ENCODE measurements around the gene ZNRF2. TPM values are rescaled to one million over a fixed set of nuclear protein-coding genes. Genes with fewer than 3 reads are reported as not detected.

ZNRF2 gene
- total and polyA plus RNA-seq, 2 of the 4 experiments (the other 2 are of a cell fraction), result 0.31 to 0.54 TPM

DNA sequence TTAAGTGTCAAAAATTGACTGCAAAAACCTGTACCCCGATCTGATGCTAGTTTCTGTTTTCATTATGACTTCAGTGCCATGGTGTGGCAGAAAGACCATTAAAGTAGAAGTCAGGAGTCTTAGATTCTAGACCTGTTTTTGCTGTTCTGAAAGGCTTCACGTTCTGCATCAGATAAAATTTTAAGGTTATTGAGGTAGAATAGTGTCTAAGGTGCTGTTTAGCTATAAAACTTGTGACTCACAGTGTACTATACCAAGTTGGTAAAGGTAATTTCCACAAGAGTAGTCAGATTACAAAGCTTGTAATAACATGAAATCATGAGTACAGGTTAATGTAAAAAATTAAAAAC, 38.6 kb downstream of the ZNRF2 start:
- no peak overlapping the region for H2BK120ac ChIP-seq (ENCODE audit: low read depth, low read length)
- CTCF ChIA-PET, result interaction anchor here (0.5 to 0.7 kb wide), 2 partner anchors 155 to 405 kb away, joined by 3 to 10 read pairs; no protein-coding TSS in a partner anchor
- H3K79me1 ChIP-seq (ENCODE audit: low read depth in 1 of 2, low read length in 2 of 2), result no peaks in the 10 kb centered on the region; a peak in 1 of 4 replicates
- H3K9me3 ChIP-seq (ENCODE audit: control insufficient read depth, insufficient read depth, low read length), result no peaks in the 10 kb centered on the region
- no peak overlapping the region for H3K4ac ChIP-seq (ENCODE audit: low read depth, low read length)
- H2BK20ac ChIP-seq (ENCODE audit: low read depth, low read length), result no peak overlapping the region
- no peak overlapping the region for H3K23ac ChIP-seq (ENCODE audit: low read depth, low read length)
- ATAC-seq (ENCODE audit: low read depth) (no peak), DNase-seq (no peak)
- TF ChIP-seq, protein P1, sequence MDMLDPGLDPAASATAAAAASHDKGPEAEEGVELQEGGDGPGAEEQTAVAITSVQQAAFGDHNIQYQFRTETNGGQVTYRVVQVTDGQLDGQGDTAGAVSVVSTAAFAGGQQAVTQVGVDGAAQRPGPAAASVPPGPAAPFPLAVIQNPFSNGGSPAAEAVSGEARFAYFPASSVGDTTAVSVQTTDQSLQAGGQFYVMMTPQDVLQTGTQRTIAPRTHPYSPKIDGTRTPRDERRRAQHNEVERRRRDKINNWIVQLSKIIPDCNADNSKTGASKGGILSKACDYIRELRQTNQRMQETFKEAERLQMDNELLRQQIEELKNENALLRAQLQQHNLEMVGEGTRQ (IDR thresholded peaks at IDR 0.05; ENCODE audit: low read depth, low read length), result no peak
- TF ChIP-seq, protein P2, sequence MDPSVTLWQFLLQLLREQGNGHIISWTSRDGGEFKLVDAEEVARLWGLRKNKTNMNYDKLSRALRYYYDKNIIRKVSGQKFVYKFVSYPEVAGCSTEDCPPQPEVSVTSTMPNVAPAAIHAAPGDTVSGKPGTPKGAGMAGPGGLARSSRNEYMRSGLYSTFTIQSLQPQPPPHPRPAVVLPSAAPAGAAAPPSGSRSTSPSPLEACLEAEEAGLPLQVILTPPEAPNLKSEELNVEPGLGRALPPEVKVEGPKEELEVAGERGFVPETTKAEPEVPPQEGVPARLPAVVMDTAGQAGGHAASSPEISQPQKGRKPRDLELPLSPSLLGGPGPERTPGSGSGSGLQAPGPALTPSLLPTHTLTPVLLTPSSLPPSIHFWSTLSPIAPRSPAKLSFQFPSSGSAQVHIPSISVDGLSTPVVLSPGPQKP (IDR thresholded peaks at IDR 0.05; ENCODE audit: borderline replicate concordance, low read depth, low read length), result no peak
- TF ChIP-seq RFX5 (IDR thresholded peaks at IDR 0.05; ENCODE audit: low read depth, low read length) (no peak), MAFK (IDR thresholded peaks at IDR 0.05; ENCODE audit: low read depth, low read length) (no peak), CHD1 (IDR thresholded peaks at IDR 0.05; ENCODE audit: low read depth, low read length) (no peak), RAD21 (IDR thresholded peaks at IDR 0.05; ENCODE audit: low read length) (no peak), BHLHE40 (IDR thresholded peaks at IDR 0.05; ENCODE audit: low read depth, low read length) (no peak), MAZ (IDR thresholded peaks at IDR 0.05; ENCODE audit: borderline replicate concordance, low read depth, low read length) (no peak), POLR2A (IDR thresholded peaks at IDR 0.05; ENCODE audit: low read depth, low read length) (no peak), CEBPB (IDR thresholded peaks at IDR 0.05; ENCODE audit: low read depth, low read length) (no peak), RCOR1 (IDR thresholded peaks at IDR 0.05; ENCODE audit: insufficient replicate concordance, low read length) (no peak), MXI1 (IDR thresholded peaks at IDR 0.05; ENCODE audit: borderline replicate concordance, low read depth, low read length) (no peak), FOS (IDR thresholded peaks at IDR 0.05; ENCODE audit: low read depth, low read length) (no peak), SMC3 (IDR thresholded peaks at IDR 0.05; ENCODE audit: low read depth, low read length) (no peak), NFE2L2 (IDR thresholded peaks at IDR 0.05; ENCODE audit: low read depth, low read length) (no peak)
- TF ChIP-seq, protein P3, sequence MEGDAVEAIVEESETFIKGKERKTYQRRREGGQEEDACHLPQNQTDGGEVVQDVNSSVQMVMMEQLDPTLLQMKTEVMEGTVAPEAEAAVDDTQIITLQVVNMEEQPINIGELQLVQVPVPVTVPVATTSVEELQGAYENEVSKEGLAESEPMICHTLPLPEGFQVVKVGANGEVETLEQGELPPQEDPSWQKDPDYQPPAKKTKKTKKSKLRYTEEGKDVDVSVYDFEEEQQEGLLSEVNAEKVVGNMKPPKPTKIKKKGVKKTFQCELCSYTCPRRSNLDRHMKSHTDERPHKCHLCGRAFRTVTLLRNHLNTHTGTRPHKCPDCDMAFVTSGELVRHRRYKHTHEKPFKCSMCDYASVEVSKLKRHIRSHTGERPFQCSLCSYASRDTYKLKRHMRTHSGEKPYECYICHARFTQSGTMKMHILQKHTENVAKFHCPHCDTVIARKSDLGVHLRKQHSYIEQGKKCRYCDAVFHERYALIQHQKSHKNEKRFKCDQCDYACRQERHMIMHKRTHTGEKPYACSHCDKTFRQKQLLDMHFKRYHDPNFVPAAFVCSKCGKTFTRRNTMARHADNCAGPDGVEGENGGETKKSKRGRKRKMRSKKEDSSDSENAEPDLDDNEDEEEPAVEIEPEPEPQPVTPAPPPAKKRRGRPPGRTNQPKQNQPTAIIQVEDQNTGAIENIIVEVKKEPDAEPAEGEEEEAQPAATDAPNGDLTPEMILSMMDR (conservative IDR thresholded peaks at IDR 0.05; ENCODE audit: low read depth, low read length), result no peak
- no TSS peak for BruUV-seq (replicated peaks)
- no peak overlapping the region for H3K14ac ChIP-seq (replicated peaks; ENCODE audit: low read depth, low read length)
- intact Hi-C loops (cut with micrococcal nuclease) (no loop called here), dilution Hi-C loops (cut with HindIII; ENCODE audit: low sequenced_read_pairs, unreplicated experiment) (no loop called here), in situ Hi-C loops (cut with MboI; ENCODE audit: low sequenced_read_pairs) (no loop called here)
- no peak overlapping the region for H3K4me2 ChIP-seq (ENCODE audit: low read depth, low read length)
- 92% methylated on average over 1 of the region's 2 CpGs; no CpG with 5 or more reads in 1 of the 2 experiments for WGBS, 2 experiments (ENCODE audit: extremely low coverage in 2 of 2, insufficient read length in 1 of 2)
- H3K9me1 ChIP-seq (ENCODE audit: insufficient read depth, low read length), result no peaks in the 10 kb centered on the region
- H4K5ac ChIP-seq (ENCODE audit: low read depth, low read length), result no peak overlapping the region
- no peak overlapping the region for H2AK9ac ChIP-seq (replicated peaks; ENCODE audit: low read depth, low read length, poor library complexity)
- H3K36me3 ChIP-seq (ENCODE audit: control insufficient read depth, insufficient read depth, low read length), result no peaks in the 10 kb centered on the region
- no peak overlapping the region for H3K27ac ChIP-seq (ENCODE audit: insufficient read depth, low read length)
- H2AFZ ChIP-seq (replicated peaks; ENCODE audit: low read length, poor library complexity), result no peak overlapping the region
- POLR2A ChIA-PET (ENCODE audit: unreplicated experiment), result interaction anchor here (0.6 kb wide), 1 partner anchor 68 kb away, joined by 3 read pairs; no protein-coding TSS in a partner anchor
- no peak overlapping the region for H3K56ac ChIP-seq (ENCODE audit: extremely low read depth, insufficient read depth, low read length)
- no peaks in the 10 kb centered on the region for H3K27me3 ChIP-seq (ENCODE audit: control insufficient read depth, insufficient read depth, low read length)
- no peak overlapping the region for H3K18ac ChIP-seq (ENCODE audit: low read depth, low read length)
- no peak overlapping the region for H4K8ac ChIP-seq (ENCODE audit: low read depth in 2 of 2, low read length in 2 of 2)
- no peaks in the 10 kb centered on the region; the same call in 1 of the 2 replicates for H3K4me1 ChIP-seq (ENCODE audit: control insufficient read depth, insufficient read depth, low read length)
- no peak overlapping the region for H2AK5ac ChIP-seq (ENCODE audit: low read depth, low read length)
- no peak overlapping the region for H4K91ac ChIP-seq (ENCODE audit: insufficient read depth, low read depth, low read length)
- H3K9ac ChIP-seq (ENCODE audit: low read depth, low read length), result no peak overlapping the region
- H2BK15ac ChIP-seq (ENCODE audit: low read depth, low read length), result no peak overlapping the region
- no peak overlapping the region for H3K4me3 ChIP-seq (ENCODE audit: insufficient read depth, low read depth, low read length)
- H4K20me1 ChIP-seq (ENCODE audit: insufficient read depth, low read length), result no peaks in the 10 kb centered on the region
- H2BK5ac ChIP-seq (ENCODE audit: low read depth, low read length, poor library complexity, severe bottlenecking), result no peak overlapping the region

All from IMR-90 (cell line).